DND-41 (cell line): Measurements from ENCODE around the gene SZRD1.

ENCODE experiments used
- EZH2 ChIP-seq: IDR thresholded peaks from 3 replicates; pipeline ENCODE4 v1.6.1; 2012; ENCODE audit warnings: borderline replicate concordance, low read depth, mild to moderate bottlenecking, moderate library complexity, low read length, inconsistent platforms; ENCODE audit not compliant: severe bottlenecking
- TF ChIP-seq, protein P1 (sequence below): IDR thresholded peaks from 2 replicates; pipeline ENCODE4 v1.5.1; 2012; ENCODE audit warnings: borderline replicate concordance, low read length, moderate library complexity, mild to moderate bottlenecking; ENCODE audit not compliant: poor library complexity, severe bottlenecking; ENCODE audit errors: extremely low read depth

DNA sequence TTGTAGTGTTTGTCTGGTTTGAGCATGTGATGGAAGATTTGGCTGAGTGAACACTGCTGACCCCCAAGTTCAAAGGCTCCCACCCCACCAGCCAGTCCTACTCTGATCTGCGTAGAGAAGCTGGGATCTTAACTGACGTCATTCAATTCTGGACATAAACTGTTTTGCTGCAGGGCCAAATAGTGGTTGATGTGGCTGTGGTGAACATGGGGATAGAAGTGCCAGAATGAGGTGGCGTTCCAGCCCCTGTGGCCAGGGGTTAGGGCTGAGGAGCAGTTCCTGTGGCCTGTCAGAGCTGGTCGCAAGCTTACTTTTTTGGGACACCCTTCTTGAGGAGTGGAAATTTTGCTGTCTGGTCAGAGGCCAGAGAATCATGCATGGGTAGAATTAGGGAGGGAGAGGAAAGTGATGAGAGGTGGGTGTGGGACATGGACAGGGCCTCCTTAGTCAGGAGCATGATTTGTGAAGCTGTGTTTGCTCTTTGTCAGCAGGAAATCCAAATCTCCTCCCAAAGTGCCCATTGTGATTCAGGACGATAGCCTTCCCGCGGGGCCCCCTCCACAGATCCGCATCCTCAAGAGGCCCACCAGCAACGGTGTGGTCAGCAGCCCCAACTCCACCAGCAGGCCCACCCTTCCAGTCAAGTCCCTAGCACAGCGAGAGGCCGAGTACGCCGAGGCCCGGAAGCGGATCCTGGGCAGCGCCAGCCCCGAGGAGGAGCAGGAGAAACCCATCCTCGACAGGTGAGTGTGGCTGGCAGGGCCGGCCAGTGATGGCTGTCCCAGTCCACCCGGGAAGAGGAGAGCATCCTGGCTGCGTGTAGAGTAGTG lies 25.9 kb downstream of the SZRD1 start:
- TF ChIP-seq, protein P1, sequence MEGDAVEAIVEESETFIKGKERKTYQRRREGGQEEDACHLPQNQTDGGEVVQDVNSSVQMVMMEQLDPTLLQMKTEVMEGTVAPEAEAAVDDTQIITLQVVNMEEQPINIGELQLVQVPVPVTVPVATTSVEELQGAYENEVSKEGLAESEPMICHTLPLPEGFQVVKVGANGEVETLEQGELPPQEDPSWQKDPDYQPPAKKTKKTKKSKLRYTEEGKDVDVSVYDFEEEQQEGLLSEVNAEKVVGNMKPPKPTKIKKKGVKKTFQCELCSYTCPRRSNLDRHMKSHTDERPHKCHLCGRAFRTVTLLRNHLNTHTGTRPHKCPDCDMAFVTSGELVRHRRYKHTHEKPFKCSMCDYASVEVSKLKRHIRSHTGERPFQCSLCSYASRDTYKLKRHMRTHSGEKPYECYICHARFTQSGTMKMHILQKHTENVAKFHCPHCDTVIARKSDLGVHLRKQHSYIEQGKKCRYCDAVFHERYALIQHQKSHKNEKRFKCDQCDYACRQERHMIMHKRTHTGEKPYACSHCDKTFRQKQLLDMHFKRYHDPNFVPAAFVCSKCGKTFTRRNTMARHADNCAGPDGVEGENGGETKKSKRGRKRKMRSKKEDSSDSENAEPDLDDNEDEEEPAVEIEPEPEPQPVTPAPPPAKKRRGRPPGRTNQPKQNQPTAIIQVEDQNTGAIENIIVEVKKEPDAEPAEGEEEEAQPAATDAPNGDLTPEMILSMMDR = no peak
- no peak for TF ChIP-seq EZH2
